Endothelial cell of umbilical vein (primary cell): ENCODE data around the gene GEMIN4. TPM values are rescaled to one million over a fixed set of nuclear protein-coding genes. Genes with fewer than 3 reads are reported as not detected.

Experiments
- BruUV-seq: library from RNA; stranded (reverse); fragments of 400-500 nt; replicated peaks from 2 replicates; lab custom pipeline; 2021; lab: Mats Ljungman, UMichigan
- CTCF ChIA-PET: fragments of 300-600, 350-600 bp; sonication (Branson Sonifier 250); formaldehyde crosslinking; loops from one replicate; lab custom pipeline; 2021; ENCODE audit warnings: antibody characterized with exemption, inconsistent platforms; lab: Charles Lee
- POLR2A ChIA-PET: fragments of 300-600, 350-600 bp; sonication (Branson Sonifier 250); formaldehyde crosslinking; loops from one replicate; lab custom pipeline; 2021; ENCODE audit warnings: antibody characterized with exemption, inconsistent platforms; lab: Charles Lee
- DNase-seq: peaks from one replicate; pipeline ENCODE4 v3.0.0-alpha.2; 2011; ENCODE audit warnings: low read depth, low spot score
- FAIRE-seq: peaks from 2 replicates; lab custom pipeline; 2011; peaks lifted over from hg19 to GRCh38; lab: Jason Lieb, UNC
- H2AFZ ChIP-seq: 2 replicates; pipeline ENCODE4 v1.6.0; 2012; ENCODE audit warnings: low read depth, low read length, control low read depth, inconsistent platforms
- H3K27ac ChIP-seq: 2 replicates; pipeline ENCODE4 v1.5.1; 2011; ENCODE audit warnings: low read depth, mild to moderate bottlenecking, control low read depth, low read length, moderate library complexity; ENCODE audit not compliant: insufficient read depth
- H3K27me3 ChIP-seq, 2 experiments: 2 replicates each; pipeline versions ENCODE4 v1.6.0 to v1.6.1; 2011; ENCODE audit warnings: low read length in 2 of 2, mixed read lengths in 1 of 2; ENCODE audit not compliant: control insufficient read depth in 2 of 2, insufficient read depth in 2 of 2
- H3K36me3 ChIP-seq, 2 experiments: 2 replicates in 1 of 2; 3 replicates in 1 of 2; pipeline ENCODE4 v1.5.1; 2011; ENCODE audit warnings: low read length in 2 of 2, mild to moderate bottlenecking in 1 of 2, moderate library complexity in 1 of 2; ENCODE audit not compliant: control insufficient read depth in 2 of 2, insufficient read depth in 2 of 2; ENCODE audit errors: extremely low read depth in 1 of 2
- H3K4me1 ChIP-seq: 3 replicates; pipeline ENCODE4 v1.5.1; 2011; ENCODE audit warnings: mild to moderate bottlenecking, low read length; ENCODE audit not compliant: control insufficient read depth, insufficient read depth; ENCODE audit errors: extremely low read depth
- H3K4me2 ChIP-seq: 2 replicates; pipeline ENCODE4 v1.6.1; 2011; ENCODE audit warnings: low read length, control low read depth, mixed read lengths; ENCODE audit not compliant: insufficient read depth
- H3K4me3 ChIP-seq, 3 experiments: fragments of 200-600 bp in 1 of 3; sonication (generic), shearing (Covaris generic) in 1 of 3; replicated peaks in 1 of 3; 2 replicates each; pipeline ENCODE4 v1.5.1; 2011 to 2016; ENCODE audit warnings: control low read depth in 3 of 3, low read length in 3 of 3, mild to moderate bottlenecking in 2 of 3, inconsistent platforms in 1 of 3, low read depth in 1 of 3, moderate library complexity in 1 of 3; ENCODE audit not compliant: insufficient read depth in 1 of 3
- H3K79me2 ChIP-seq: 2 replicates; pipeline ENCODE4 v1.6.0; 2012; ENCODE audit warnings: low read length, inconsistent platforms; ENCODE audit not compliant: control insufficient read depth, insufficient read depth
- H3K9ac ChIP-seq: replicated peaks from 2 replicates; pipeline ENCODE3; 2011; ENCODE audit warnings: low read length, control low read depth; ENCODE audit not compliant: insufficient read depth; ENCODE audit errors: extremely low read depth
- H3K9me1 ChIP-seq: replicated peaks from 3 replicates; pipeline ENCODE4 v1.6.0; 2011; ENCODE audit warnings: mild to moderate bottlenecking, low read length; ENCODE audit not compliant: control insufficient read depth, insufficient read depth; ENCODE audit errors: extremely low read depth
- H3K9me3 ChIP-seq: replicated peaks from 2 replicates; pipeline ENCODE4 v1.5.1; 2012; ENCODE audit warnings: low read length, inconsistent platforms; ENCODE audit not compliant: control insufficient read depth, insufficient read depth
- H4K20me1 ChIP-seq: replicated peaks from 2 replicates; pipeline ENCODE3; 2011; ENCODE audit warnings: mild to moderate bottlenecking, low read length; ENCODE audit not compliant: control insufficient read depth, insufficient read depth; ENCODE audit errors: extremely low read depth
- EZH2 ChIP-seq: IDR thresholded peaks from 2 replicates; pipeline ENCODE4 v1.6.1; 2012; ENCODE audit warnings: borderline replicate concordance, low read depth, mild to moderate bottlenecking, moderate library complexity, low read length, inconsistent platforms; ENCODE audit not compliant: severe bottlenecking
- FOS ChIP-seq: IDR thresholded peaks from 2 replicates; pipeline ENCODE4 v1.6.1; 2011; ENCODE audit warnings: mild to moderate bottlenecking, low read length, moderate library complexity, borderline replicate concordance; ENCODE audit not compliant: insufficient read depth
- GATA2 ChIP-seq: IDR thresholded peaks from 2 replicates; pipeline ENCODE4 v1.7.0; 2011; ENCODE audit warnings: low read depth, mild to moderate bottlenecking, moderate library complexity, mixed read lengths, low read length; ENCODE audit not compliant: insufficient read length, insufficient read depth
- JUN ChIP-seq: IDR thresholded peaks from 2 replicates; pipeline ENCODE4 v1.6.1; 2011; ENCODE audit warnings: borderline replicate concordance, low read depth; ENCODE audit not compliant: insufficient read length, insufficient read depth
- MAX ChIP-seq: IDR thresholded peaks from 2 replicates; pipeline ENCODE4 v1.6.1; 2011; ENCODE audit not compliant: insufficient read depth, insufficient read length
- MYC ChIP-seq: IDR thresholded peaks from one replicate; pipeline ENCODE4 v1.6.1; 2011; ENCODE audit warnings: mild to moderate bottlenecking, low read depth, low read length
- POLR2A ChIP-seq: IDR thresholded peaks from 2 replicates; pipeline ENCODE4 v1.6.1; 2012; ENCODE audit warnings: low read depth, mild to moderate bottlenecking, control low read depth, low read length
- POLR2AphosphoS5 ChIP-seq: IDR thresholded peaks from 2 replicates; pipeline ENCODE4 v1.6.1; 2012; ENCODE audit warnings: low read depth, mild to moderate bottlenecking, control low read depth, low read length, moderate library complexity; ENCODE audit not compliant: insufficient read depth
- dilution Hi-C: fragments of 300-500 bp; cut with MboI; formaldehyde crosslinking; loops from one replicate; pipeline ENCODE4 v1.15.0; 2019; ENCODE audit warnings: low sequenced_read_pairs; ENCODE audit not compliant: extremely low pct_ligation_motif_present
- intact Hi-C: fragments of 100-400 bp; cut with micrococcal nuclease; formaldehyde crosslinking; loops from one replicate; pipeline ENCODE4 v1.10.0; 2022
- polyA plus RNA-seq, 4 experiments: library from polyadenylated mRNA; depleted of rRNA in 3 of 4; stranded (reverse) in 3 of 4; unstranded in 1 of 4; fragments of >200 nt; gene quantifications; 2 replicates each; pipeline versions ENCODE4 v1.2.1 to v1.2.3, GENCODE V29; 2011 to 2012; ENCODE audit warnings: missing spikeins in 1 of 4
- total RNA-seq: library from RNA; stranded (reverse); gene quantifications from 2 replicates; pipeline ENCODE4 v1.2.3, GENCODE V29; 2021
- TF ChIP-seq, protein P1 (sequence below), 2 donors: IDR thresholded peaks; 1 replicate in 1 of 2; 2 replicates in 1 of 2; pipeline ENCODE4 v1.5.1; 2011; ENCODE audit warnings: low read length in 2 of 2, mild to moderate bottlenecking in 2 of 2, moderate library complexity in 2 of 2, control low read depth in 1 of 2, inconsistent platforms in 1 of 2, low read depth in 1 of 2; ENCODE audit not compliant: insufficient read depth in 1 of 2; ENCODE audit errors: extremely low read depth in 1 of 2

The GEMIN4 gene
- total and polyA plus RNA-seq, 2 donors (not counting 3 experiments of a cell fraction or from before 2014, with no cell fraction given), result 23.5 to 29.9 TPM

DNA sequence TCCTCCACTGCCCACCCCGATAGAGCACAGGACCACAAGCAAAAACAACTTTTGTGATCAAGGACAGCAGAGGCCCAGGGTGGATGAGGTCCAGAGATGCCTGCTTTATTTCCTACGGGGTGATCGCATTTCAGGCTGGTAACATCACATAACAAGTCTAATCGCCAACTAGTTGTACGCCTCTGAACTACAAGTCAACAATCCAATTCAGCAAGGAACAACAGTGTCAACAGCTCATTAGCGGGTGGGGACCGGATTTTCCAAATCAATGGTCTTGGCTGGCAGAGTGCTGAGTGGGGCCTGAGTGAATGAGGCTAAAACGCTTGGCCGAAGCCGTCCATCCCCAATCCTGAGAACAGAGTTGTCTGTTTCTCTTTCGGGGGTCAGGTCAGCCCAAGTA, 47.2 kb upstream of the GEMIN4 start:
- no peak overlapping the region for H3K27ac ChIP-seq
- POLR2A ChIA-PET, result no interaction called here
- FAIRE-seq (no peak), DNase-seq (no peak)
- CTCF ChIA-PET, result interaction anchor here (1.4 to 15.3 kb wide), 3 partner anchors 166 to 257 kb away, joined by 3 to 341 read pairs (median 7); partner anchors contain the start of gene NXN
- intact Hi-C loops (no loop called here), dilution Hi-C loops (loop anchor here (25.0 kb wide), 1 partner anchor 188 kb away; the partner anchor contains the start of genes NXN and TIMM22)
- peaks cover 10% of the 10 kb centered on the region for H3K4me1 ChIP-seq
- no peaks in the 10 kb centered on the region for H3K79me2 ChIP-seq
- H3K36me3 ChIP-seq, result peaks cover 0 to 10% of the 10 kb centered on the region in 2 experiments
- TF ChIP-seq POLR2A (no peak), GATA2 (no peak), FOS (no peak), JUN (no peak), MAX (no peak), EZH2 (no peak), MYC (no peak), POLR2AphosphoS5 (no peak)
- TF ChIP-seq, protein P1, sequence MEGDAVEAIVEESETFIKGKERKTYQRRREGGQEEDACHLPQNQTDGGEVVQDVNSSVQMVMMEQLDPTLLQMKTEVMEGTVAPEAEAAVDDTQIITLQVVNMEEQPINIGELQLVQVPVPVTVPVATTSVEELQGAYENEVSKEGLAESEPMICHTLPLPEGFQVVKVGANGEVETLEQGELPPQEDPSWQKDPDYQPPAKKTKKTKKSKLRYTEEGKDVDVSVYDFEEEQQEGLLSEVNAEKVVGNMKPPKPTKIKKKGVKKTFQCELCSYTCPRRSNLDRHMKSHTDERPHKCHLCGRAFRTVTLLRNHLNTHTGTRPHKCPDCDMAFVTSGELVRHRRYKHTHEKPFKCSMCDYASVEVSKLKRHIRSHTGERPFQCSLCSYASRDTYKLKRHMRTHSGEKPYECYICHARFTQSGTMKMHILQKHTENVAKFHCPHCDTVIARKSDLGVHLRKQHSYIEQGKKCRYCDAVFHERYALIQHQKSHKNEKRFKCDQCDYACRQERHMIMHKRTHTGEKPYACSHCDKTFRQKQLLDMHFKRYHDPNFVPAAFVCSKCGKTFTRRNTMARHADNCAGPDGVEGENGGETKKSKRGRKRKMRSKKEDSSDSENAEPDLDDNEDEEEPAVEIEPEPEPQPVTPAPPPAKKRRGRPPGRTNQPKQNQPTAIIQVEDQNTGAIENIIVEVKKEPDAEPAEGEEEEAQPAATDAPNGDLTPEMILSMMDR (IDR thresholded peaks at IDR 0.05; ENCODE audit: extremely low read depth in 1 of 2, insufficient read depth in 1 of 2, low read depth in 1 of 2, low read length in 2 of 2), result no peak
- H3K27me3 ChIP-seq, result no peaks in the 10 kb centered on the region
- no peak overlapping the region for H3K4me2 ChIP-seq
- no peaks in the 10 kb centered on the region for H4K20me1 ChIP-seq
- no peaks in the 10 kb centered on the region for H3K9me1 ChIP-seq
- BruUV-seq, result no TSS peak
- H3K9me3 ChIP-seq, result no peaks in the 10 kb centered on the region
- H3K9ac ChIP-seq, result no peak overlapping the region
- H3K4me3 ChIP-seq, result no peak overlapping the region
- no peak overlapping the region for H2AFZ ChIP-seq
